K562 (cell line): ENCODE measurements around the gene FDPS. TPM values are rescaled to one million over a fixed set of nuclear protein-coding genes. Genes with fewer than 3 reads are reported as not detected.
A peak's percentile ranks its signal among the peaks of the same experiment; 100 is the strongest.

ENCODE experiments used
- ARID1B ChIP-seq: fragments of 450-650 bp; IDR thresholded peaks from 2 replicates; pipeline ENCODE4 v1.6.1; 2016; ENCODE audit warnings: antibody characterized with exemption, mild to moderate bottlenecking, inconsistent platforms
- CREB3 ChIP-seq: fragments of 450-650 bp; conservative IDR thresholded peaks from 2 replicates; pipeline ENCODE4 v1.6.1; 2016; ENCODE audit warnings: missing genetic modification characterization, low read depth, mild to moderate bottlenecking, missing compliant biosample characterization, moderate library complexity
- ETV1 ChIP-seq: fragments of 450-650 bp; conservative IDR thresholded peaks from 2 replicates; pipeline ENCODE4 v1.6.1; 2016; ENCODE audit warnings: missing genetic modification characterization, control low read depth, low read depth, missing compliant biosample characterization
- FOXK2 ChIP-seq, 2 experiments: fragments of 450-650 bp; IDR thresholded peaks in 1 of 2; conservative IDR thresholded peaks in 1 of 2; 2 replicates each; pipeline ENCODE4 v1.6.1; 2016; ENCODE audit warnings: low read depth in 2 of 2, mild to moderate bottlenecking in 1 of 2
- FOXM1 ChIP-seq, 2 experiments: fragments of 450-650 bp in 1 of 2; sonication (generic) in 1 of 2; formaldehyde crosslinking in 1 of 2; IDR thresholded peaks; 2 replicates each; pipeline versions ENCODE4 v1.6.1 to v1.9.0; 2017 to 2022; ENCODE audit warnings: low read depth in 2 of 2, mild to moderate bottlenecking in 2 of 2, missing genetic modification reagents in 1 of 2, moderate library complexity in 1 of 2
- KDM1A ChIP-seq, 2 experiments: fragments of 450-650 bp; IDR thresholded peaks; 2 replicates each; pipeline ENCODE4 v1.6.1; 2016; ENCODE audit warnings: mild to moderate bottlenecking in 2 of 2
- MCM2 ChIP-seq: fragments of 450-650 bp; IDR thresholded peaks from 2 replicates; pipeline ENCODE4 v1.6.1; 2017; ENCODE audit warnings: low read depth, mild to moderate bottlenecking
- POU5F1 ChIP-seq: fragments of 150-350 bp; IDR thresholded peaks from 2 replicates; pipeline ENCODE4 v1.6.1; 2014; ENCODE audit warnings: borderline replicate concordance, low read length, low read depth, mild to moderate bottlenecking; ENCODE audit not compliant: partially characterized antibody
- SIN3A ChIP-seq, 2 experiments: fragments of 150-350 bp in 1 of 2; IDR thresholded peaks; 2 replicates each; pipeline ENCODE4 v1.6.1; 2011 to 2016; ENCODE audit warnings: borderline replicate concordance in 2 of 2, low read depth in 2 of 2, low read length in 2 of 2, mild to moderate bottlenecking in 2 of 2, moderate library complexity in 2 of 2; ENCODE audit not compliant: control insufficient read depth in 1 of 2
- SMARCE1 ChIP-seq: fragments of 450-650 bp; IDR thresholded peaks from 2 replicates; pipeline ENCODE4 v1.7.1; 2016; ENCODE audit warnings: mild to moderate bottlenecking
- SRSF1 ChIP-seq: fragments of 200-400 bp; formaldehyde crosslinking; IDR thresholded peaks from 2 replicates; pipeline ENCODE4 v1.6.1; 2017; ENCODE audit warnings: mild to moderate bottlenecking, low read depth, low read length, moderate library complexity
- TAF15 ChIP-seq: fragments of 200-400 bp; formaldehyde crosslinking; IDR thresholded peaks from 2 replicates; pipeline ENCODE4 v1.6.1; 2017; ENCODE audit warnings: mild to moderate bottlenecking, low read depth, low read length, moderate library complexity
- ZBTB40 ChIP-seq, 2 experiments: fragments of 450-650 bp in 1 of 2; sonication (generic) in 1 of 2; formaldehyde crosslinking in 1 of 2; IDR thresholded peaks; 2 replicates each; pipeline versions ENCODE4 v1.7.1 to v1.9.0; 2016 to 2022; ENCODE audit warnings: inconsistent platforms in 1 of 2, mild to moderate bottlenecking in 1 of 2, missing genetic modification reagents in 1 of 2
- ZNF224 ChIP-seq: sonication (generic); formaldehyde crosslinking; IDR thresholded peaks from 2 replicates; pipeline ENCODE4 v1.8.0; 2022; ENCODE audit warnings: mild to moderate bottlenecking, missing genetic modification reagents
- ZNF384 ChIP-seq: IDR thresholded peaks from 2 replicates; pipeline ENCODE4 v1.6.1; 2012; ENCODE audit warnings: low read depth, low read length, improper control_type of control experiment
- ZNF511 ChIP-seq: sonication (generic); formaldehyde crosslinking; IDR thresholded peaks from 2 replicates; pipeline ENCODE4 v1.8.0; 2022; ENCODE audit warnings: mild to moderate bottlenecking, missing genetic modification reagents
- ZNF699 ChIP-seq: fragments of 250-450 bp; sonication (Bioruptor Pico); IDR thresholded peaks from 2 replicates; pipeline ENCODE4 v1.8.0; 2021; ENCODE audit warnings: mild to moderate bottlenecking, moderate library complexity; ENCODE audit not compliant: insufficient replicate concordance
- polyA plus RNA-seq, 8 experiments: library from polyadenylated mRNA; depleted of rRNA in 4 of 8; stranded (reverse) in 5 of 8; unstranded in 3 of 8; fragments of >200 nt; fragmentation: Nextera tagmentation in 2 of 8; fragmentation: Illumina TruSeq in 1 of 8; extraction: Ambion mirVana in 2 of 8; extraction: Trizol in 1 of 8; gene quantifications; 2 replicates each; pipeline versions ENCODE4 v1.2.1 to v1.2.3, GENCODE V29; 2011 to 2014; ENCODE audit warnings: inconsistent platforms in 1 of 8, missing spikeins in 1 of 8
- total RNA-seq, 7 experiments: library from RNA; depleted of rRNA in 6 of 7; stranded (reverse); fragments of >200 nt in 6 of 7; fragmentation: Illumina TruSeq in 2 of 7; extraction: Trizol in 2 of 7; gene quantifications; 2 replicates each; pipeline versions ENCODE4 v1.2.1 to v1.2.3, GENCODE V29; 2011 to 2021; ENCODE audit warnings: low replicate concordance in 1 of 7

Gene FDPS
- total and polyA plus RNA-seq, 9 of the 15 experiments (the other 6 are each of a cell fraction or from before 2014, with no cell fraction given) = 247 to 884 (median 360) TPM

GRCh38 chr1:155301342-155301841, 7.3 kb upstream of the FDPS start, which contains the start of gene PKLR (continued):
- TF ChIP-seq CREB3 (tag) (no peak), MCM2 (no peak), ZNF384 (no peak), ARID1B (peak; percentile 87), FOXK2 (conservative IDR thresholded peaks at IDR 0.05 in 1 of 2, IDR thresholded peaks at IDR 0.05 in 1 of 2; ENCODE audit: low read depth in 2 of 2) (peak in 1 of 2 experiments; percentile 3; a peak in 1 of 4 replicates), POU5F1 (no peak), ZNF511 (CRISPR knock-in tag) (no peak), ZBTB40 (IDR thresholded peaks at IDR 0.05) (no peak), ZBTB40 (CRISPR knock-in tag; IDR thresholded peaks at IDR 0.05) (no peak), TAF15 (no peak), FOXM1 (IDR thresholded peaks at IDR 0.05; ENCODE audit: low read depth) (no peak), FOXM1 (CRISPR knock-in tag; IDR thresholded peaks at IDR 0.05; ENCODE audit: low read depth) (no peak), ZNF224 (CRISPR knock-in tag) (no peak), SIN3A (IDR thresholded peaks at IDR 0.05; ENCODE audit: borderline replicate concordance in 2 of 2, control insufficient read depth in 1 of 2, low read depth in 2 of 2, low read length in 2 of 2) (no peak), ETV1 (tag) (no peak), SMARCE1 (peak; percentile 16; the same call in 1 of the 2 replicates), SRSF1 (no peak), KDM1A (IDR thresholded peaks at IDR 0.05) (peak in 1 of 2 experiments; percentile 38; a peak in 1 of 4 replicates), ZNF699 (CRISPR knock-in tag) (no peak)
